ENCODE data around the gene ARSA. TPM values are rescaled to one million over a fixed set of nuclear protein-coding genes. Genes with fewer than 3 reads are reported as not detected.

The ARSA gene
- total and polyA plus RNA-seq, 2 experiments from 2014 or later, result 8.1 to 8.2 TPM

- Histone ChIP-seq H3K36me3 (ENCODE audit: insufficient read depth) (no peaks in the 10 kb centered on the region), H3F3A (replicated peaks; ENCODE audit: low read depth) (no peaks in the 10 kb centered on the region), H3K4me2 (no peak overlapping the region), H3K79me2 (replicated peaks; ENCODE audit: insufficient read depth) (no peaks in the 10 kb centered on the region), H2AFZ (no peak overlapping the region), H3K27me3 (ENCODE audit: insufficient read depth) (peaks cover 12% of the 10 kb centered on the region), H3K27ac (ENCODE audit: low read depth) (no peak overlapping the region), H4K20me1 (replicated peaks; ENCODE audit: insufficient read depth) (no peaks in the 10 kb centered on the region), H3K4me1 (ENCODE audit: insufficient read depth) (no peaks in the 10 kb centered on the region), H3K9me2 (ENCODE audit: insufficient read depth) (no peaks in the 10 kb centered on the region), H3K4me3 (no peak overlapping the region)
- Mint-ChIP-seq H3K4me1 (no peaks in the 10 kb centered on the region), H3K27me3 (ENCODE audit: insufficient read depth, low read depth, poor library complexity) (peaks cover 8% of the 10 kb centered on the region), H3K4me3 (no peak overlapping the region), H3K27ac (no peak overlapping the region), H3K36me3 (ENCODE audit: low read depth) (no peaks in the 10 kb centered on the region), H3K9me3 (no peaks in the 10 kb centered on the region; the same call in 2 of the 3 replicates)
- TF ChIP-seq ZNF331 (CRISPR knock-in tag; IDR thresholded peaks at IDR 0.05; ENCODE audit: low read depth), result no peak
- TF ChIP-seq NANOG (IDR thresholded peaks at IDR 0.05; ENCODE audit: borderline replicate concordance), result no peak
- no peak for TF ChIP-seq EZH2 (IDR thresholded peaks at IDR 0.05; ENCODE audit: low read depth, unreplicated experiment)
- TF ChIP-seq ZNF462 (CRISPR knock-in tag; IDR thresholded peaks at IDR 0.05), result no peak
- TF ChIP-seq CREB1 (CRISPR knock-in tag; IDR thresholded peaks at IDR 0.05; ENCODE audit: low read depth), result no peak
- no peak for TF ChIP-seq ZNF114 (CRISPR knock-in tag; IDR thresholded peaks at IDR 0.05)
- TF ChIP-seq REST (IDR thresholded peaks at IDR 0.05; ENCODE audit: unreplicated experiment), result no peak
- no peak for TF ChIP-seq CTCF (conservative IDR thresholded peaks at IDR 0.05; ENCODE audit: low read depth in 2 of 2)
- no peak for TF ChIP-seq STAT1 (IDR thresholded peaks at IDR 0.05; ENCODE audit: unreplicated experiment)
- TF ChIP-seq JUNB (IDR thresholded peaks at IDR 0.05; ENCODE audit: unreplicated experiment), result no peak
- TF ChIP-seq EZH2phosphoT487 (IDR thresholded peaks at IDR 0.05; ENCODE audit: unreplicated experiment), result no peak
- TF ChIP-seq POLR2AphosphoS5 (IDR thresholded peaks at IDR 0.05; ENCODE audit: low read depth), result no peak
- TF ChIP-seq ETS1 (IDR thresholded peaks at IDR 0.05), result no peak
- ATAC-seq (no peak), DNase-seq (ENCODE audit: low spot score) (no peak)
These were observed 37.3 kb upstream of the ARSA start for GRCh38 chr22:50665212-50665611.

Measured in GM23338 (cell line).